OCI-M2 (cell line): ENCODE measurements around the gene ZNF136.

ENCODE experiments used
- DNase-seq: peaks from one replicate; lab custom pipeline; 2025; ENCODE audit not compliant: unreplicated experiment; lab: John Stamatoyannopoulos, UW

ZNF136 gene

DNA sequence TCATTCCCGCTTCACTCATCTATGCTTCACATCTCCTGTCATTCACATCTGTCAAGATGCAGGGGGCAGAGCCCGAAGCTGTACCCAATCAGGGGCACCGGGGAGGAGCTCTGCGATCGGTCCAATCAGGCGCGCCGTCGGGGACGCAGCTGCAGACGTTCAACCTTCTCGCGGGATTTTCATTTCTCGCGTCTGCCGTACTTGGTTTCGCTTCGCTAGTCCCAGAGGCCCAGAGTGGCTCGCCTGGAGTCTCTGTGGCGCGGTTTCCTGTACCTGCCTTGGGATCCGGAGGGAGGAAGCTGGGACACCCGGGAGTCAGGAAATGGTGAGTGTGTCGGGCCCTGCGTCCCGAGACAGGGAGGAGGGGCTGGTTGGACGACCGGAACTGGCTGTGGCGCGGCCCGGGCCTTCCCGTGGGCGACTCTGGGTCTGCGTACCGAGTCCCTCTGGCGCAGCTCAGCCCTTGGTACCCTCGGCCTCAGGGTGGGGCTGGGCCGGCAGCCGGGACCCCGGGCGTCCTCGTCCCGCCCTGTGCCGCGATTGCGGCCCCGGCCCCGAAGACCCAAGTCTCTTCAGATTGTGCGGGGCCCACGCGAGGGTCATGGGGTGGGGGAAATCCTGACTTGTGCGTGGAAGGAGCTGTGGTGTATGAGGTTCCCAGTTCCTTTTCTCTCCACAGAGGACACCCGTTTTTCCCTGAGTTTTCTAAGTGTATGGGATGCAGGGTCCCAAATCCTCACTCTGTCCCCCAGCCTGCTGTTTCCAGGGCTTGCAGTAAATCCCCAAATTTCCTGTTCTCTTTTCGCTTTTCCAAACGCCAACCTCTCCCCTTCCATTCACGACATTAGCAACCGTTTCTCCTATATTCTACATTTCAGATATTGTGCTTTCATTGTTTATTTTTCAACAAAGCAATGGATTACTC lies at the start of gene ZNF136:
TSS of gene ZNF136 (plus strand) at position 215 of the 925 bp plus-strand sequence. CDS start at position 323, 108 bp downstream.
- peak; percentile 99 for DNase-seq

DNA sequence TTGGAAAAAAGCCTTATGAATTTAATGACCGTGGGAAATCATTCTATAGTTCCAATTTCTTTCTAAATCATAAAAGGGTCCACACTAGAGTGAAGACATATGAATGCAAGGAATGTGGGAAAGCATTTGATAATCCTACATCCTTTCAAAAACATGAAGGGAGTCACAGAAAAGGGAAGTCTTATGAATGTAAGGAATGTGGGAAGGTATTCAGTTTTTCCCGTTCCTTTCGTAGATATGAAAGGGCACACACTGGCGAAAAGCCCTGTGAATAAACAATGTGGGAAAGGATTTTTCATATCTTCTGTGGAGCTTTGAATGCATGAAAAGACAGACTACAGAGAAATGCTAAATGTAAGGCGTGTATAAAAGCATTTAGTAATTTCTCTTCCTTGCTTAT lies 49.8 kb upstream of the ZNF136 start:
- no peak for DNase-seq

DNA sequence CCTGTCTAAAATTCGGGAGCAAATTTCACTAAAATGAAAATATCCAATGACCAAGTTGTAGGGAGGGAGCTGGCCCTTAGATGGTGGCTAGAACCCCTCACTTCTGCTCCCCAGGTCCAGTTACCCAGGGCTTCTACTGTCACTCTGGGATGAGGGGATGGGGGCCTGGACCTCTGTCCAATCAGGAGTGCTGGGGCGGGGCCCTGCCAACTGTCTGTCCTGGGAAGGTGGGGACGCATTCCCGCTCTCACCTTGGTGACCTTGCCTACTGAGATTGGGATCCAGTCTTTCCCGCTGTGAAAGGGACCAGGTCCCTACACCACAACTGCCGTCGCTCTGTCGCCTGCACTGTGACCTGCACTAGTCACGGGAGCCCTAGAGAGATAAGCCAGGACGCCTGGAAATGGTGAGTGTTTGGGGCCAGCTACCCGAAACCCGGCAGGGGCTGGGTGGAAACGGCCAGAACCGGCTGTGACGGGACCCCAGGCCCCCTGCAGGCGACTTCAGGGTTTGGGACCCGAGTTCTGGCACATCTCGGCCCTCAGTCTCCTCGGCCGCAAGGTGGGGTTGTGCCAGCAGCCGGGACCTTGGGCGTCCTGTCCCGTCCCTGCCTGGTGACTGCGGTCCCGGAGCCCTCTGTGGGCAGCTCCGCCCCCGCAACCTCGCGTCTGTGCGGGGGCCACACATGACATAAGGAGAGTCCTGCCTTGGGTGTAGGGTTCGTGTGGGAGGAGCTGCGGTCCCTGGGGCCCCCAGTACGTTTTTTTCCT lies 45.5 kb upstream of the ZNF136 start:
- DNase-seq = no peak

DNA sequence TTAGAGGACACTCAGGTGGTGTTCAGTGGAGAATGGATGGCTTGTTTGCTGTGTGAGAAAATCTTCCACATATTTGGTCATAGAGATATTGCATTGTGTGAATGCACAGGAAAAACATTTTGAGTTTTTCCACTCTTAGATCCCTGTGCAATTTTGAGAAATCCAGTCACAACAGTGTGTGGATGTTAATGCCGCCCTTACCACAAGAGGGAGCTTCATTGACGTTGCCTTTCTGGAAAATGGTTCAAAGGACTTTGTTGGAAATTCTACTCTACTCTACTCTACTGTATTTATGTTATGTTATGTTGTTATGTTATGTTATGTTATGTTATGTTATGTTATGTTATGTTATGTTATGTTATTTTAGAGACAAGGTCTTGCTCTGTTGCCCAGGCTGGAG lies 36.2 kb upstream of the ZNF136 start:
- no peak for DNase-seq

DNA sequence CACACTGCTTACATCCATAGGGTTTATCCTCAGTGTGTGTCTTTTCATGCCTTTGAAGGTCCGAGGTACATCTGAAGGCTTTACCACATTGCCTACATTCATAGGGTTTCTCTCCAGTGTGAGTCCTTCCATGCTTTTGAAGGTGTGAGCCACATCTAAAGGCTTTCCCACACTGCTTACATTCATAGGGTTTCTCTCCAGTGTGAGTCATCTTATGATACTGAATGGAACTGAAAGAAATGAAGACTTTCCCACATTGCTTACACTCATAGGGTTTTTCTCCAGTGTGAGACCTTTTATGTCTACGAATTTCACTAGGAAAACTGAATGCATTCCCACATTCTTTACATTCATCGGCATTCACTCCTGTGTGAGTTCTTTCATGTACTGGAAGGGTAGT lies 29.8 kb upstream of the ZNF136 start:
- DNase-seq = no peak

DNA sequence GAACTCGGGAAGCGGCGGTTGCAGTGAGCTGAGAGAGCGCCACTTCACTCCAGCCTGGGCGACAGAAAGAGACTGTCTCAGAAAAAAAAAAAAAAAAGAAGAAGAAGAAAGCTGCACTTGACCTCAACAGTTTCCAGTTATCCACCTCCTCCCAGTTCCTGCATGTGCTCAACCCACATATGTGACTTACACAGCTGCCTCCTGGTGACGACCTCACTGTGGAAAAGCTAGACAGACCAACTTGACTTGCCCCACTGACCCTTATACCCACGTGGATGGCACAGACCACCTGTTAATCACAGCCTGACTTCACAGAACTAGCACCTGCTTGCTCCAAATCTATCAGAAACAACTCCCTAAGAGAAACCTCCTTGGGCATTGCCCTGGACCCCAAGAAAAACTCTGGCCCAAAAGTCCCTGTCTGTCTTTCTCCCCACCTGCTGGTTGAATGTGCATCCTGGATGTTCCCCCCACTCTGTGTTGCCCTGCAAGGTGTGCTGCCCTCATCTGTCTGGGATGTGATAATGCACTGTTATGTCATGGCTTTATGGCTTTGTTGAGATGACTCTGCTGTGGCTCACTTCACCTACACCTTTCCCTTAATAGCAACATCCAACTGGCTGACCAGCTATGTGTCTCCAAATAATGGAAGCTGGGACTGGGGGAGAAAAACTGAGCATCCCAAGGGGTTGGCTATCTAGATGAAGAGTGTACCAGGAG lies 25.5 kb upstream of the ZNF136 start:
- no peak for DNase-seq

DNA sequence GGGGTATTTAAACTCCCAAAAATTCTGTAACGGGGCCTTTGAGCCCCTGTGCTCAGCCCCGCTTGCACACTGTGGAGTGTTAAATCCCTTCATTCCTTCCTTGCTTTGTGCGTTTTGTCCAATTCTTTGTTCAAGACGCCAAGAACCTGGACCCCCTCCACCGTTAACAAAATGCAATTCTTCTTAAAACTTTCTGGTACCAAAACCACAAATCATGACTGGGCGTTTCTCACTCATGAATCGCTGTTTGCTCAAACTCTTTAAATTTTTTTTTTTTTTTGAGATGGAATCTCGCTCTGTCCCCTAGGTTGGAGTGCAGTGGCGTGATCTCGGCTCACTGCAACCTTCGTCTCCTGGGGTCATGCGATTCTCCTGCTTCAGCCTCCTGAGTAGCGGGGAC lies 23.6 kb upstream of the ZNF136 start:
- DNase-seq = no peak

DNA sequence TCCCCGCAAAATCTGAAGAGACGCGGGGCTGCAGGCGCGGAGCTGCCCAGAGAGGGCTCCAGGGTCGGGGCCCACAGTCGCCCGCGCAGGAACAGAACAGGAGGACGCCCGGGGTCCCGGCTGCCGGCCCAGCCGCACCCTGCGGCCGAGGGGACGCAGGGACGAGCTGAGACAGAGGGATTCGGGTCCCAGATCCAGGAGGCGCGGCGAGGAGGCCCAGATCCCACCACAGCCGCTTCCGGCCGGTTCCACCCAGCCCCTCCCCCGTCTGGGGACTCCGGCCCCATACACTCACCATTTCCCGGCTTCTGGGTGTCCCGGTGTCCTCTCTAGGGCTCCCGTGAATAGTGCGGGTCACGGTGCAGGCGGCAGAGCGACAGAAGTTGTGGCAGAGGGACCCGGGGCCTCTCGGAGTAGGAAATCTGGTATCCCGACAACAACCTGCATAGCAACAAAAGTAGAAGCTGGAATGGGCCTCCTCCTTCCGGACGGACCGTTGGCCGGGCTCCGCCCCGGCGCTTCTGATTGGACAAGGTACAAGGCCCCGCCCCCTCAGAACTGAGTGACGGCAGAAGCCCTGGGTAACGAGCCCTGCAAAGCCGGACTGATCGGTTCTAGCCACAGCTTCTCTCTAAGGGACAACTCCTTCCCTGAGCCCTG lies 22.9 kb upstream of the ZNF136 start, which contains the start of gene ZNF20:
TSS of gene ZNF20 (minus strand) at position 466 of the 660 bp plus-strand sequence. CDS start at position 298, 168 bp downstream.
- peak; percentile 88 for DNase-seq

DNA sequence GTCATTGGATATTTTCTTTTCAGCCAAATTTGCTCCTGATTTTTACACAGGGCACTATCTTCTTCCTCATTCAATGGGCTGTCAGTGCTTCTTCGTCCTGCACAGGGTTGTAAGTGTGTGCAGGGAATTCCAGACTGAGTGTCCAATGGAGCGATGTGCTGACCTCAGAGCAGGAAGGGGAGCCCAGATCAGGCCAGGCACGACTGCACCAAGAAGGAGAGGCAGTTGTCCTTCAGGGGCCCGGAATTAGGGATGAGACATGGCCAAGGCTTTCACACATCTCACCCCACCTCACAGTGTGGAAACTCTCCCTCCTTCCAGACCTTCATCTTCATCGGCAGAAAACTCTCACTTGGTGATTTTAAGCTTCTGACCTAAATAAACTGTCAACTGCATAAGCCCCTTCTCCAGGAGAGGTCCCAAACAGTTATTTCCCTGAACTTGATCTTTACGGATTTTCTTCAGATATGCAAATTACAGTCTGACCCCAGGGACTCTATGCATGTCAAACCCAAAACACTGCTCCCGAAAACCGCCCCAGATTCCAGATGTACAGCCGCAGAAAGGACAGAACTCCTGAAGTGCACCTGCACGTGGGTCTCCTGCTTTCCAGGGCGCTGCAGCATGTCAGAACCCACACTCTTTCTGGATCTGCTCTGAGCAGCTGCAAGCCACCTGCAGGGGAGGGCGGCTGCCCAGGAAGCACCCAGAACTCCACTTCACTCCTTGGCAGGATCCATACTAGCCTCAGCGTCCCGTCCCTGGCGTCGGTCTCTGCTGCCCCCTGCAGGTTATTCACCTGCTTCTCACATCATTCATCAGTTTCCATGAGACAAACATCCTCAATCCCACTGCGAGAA lies 22.1 kb upstream of the ZNF136 start:
- peak; percentile 78 for DNase-seq

DNA sequence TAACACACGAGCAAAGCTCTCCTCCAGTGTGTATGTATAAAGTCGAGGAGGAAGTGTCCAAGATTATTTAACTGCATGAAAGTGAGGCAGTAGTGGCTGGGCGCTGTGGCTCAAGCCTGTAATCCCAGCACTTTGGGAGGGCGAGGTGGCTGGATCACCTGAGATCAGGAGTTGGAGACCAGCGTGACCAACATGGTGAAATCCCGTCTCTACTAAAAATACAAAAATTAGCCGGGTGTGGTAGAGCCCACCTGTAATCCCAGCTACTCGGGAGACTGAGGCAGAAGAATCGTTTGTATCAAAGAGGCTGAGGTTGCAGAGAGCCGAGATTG lies 21.5 kb upstream of the ZNF136 start:
- no peak for DNase-seq

DNA sequence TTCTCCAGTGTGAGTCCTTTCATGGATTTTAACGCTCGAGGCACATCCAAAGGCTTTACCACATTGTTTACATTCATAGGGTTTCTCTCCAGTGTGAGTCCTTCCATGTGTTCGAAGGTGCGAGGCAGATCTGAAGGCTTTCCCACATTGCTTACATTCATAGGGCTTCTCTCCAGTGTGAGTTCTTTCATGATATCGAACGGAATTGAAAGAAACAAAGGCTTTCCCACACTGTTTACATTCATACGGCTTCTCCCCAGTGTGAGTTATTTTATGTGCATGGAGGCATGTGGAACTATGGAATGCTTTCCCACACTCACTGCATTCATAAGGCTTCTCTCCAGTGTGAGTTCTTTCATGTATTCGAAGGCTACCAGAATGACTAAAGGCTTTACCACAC lies 17.5 kb upstream of the ZNF136 start:
- no peak for DNase-seq

DNA sequence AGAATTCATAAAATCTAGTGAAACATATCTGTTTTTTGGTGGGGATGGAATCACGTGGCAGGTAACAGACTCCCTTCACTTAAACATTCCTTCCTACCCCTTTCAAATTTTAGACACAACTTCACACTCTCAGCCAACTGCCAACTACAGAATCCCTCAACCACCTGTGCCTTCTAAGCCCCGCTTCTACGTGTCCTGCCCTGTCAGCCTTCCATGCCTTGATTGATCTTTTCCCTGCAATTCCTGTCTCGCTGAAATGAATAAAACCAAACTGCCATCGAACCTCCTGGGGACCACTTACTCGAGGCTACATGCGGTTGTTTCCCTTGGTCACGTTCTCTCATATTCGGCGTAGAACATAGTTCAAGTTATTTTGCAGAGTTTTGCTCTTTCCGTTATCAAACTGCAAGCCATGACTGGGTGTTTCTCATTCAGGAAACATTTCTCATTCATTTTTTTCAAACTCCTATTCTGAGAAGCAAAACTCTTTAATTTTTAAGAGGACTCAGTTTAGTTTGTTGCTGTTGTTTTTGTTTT lies 7.5 kb upstream of the ZNF136 start:
- no peak for DNase-seq

DNA sequence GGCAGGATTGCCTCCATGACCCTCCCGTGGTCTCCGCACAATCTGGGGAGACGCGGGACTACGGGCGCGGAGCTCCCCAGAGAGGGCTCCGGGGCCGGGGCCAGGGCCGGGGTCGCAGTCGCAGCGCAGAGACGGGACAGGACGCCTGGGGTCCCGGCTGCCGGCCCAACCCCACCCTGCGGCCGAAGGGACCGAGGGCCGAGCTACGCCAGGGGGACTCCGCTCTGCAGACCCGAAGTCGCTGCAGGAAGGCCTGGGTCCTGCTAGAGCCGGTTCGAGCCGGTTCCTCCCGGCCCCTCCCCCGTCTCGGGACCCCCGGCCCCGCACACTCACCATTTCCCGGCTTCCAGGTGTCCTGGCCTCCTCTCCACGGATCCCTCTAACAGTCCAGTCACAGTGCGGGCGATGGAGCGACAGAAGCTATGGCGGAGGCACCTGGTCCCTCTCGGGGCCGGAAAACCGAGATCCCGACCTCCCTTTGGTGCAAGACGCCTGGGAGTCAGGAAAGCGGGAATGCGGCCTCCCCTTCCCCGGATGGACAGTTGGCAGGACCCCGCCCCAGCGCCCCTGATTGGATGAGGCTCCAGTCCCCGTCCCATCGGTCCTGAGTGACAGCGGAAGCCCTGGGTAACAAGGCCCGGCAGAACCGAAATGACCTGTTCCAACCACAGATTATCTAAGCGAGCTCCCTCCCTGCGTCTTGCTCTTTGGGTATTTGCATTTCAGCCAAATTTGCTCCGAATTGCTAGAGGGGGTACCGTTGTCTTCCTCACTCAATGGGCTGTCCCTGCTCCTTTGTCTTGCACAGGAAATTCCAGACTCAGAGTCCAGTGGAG lies 6.5 kb upstream of the ZNF136 start, which contains the start of gene ZNF625:
TSS of gene ZNF625 (minus strand) at position 512 of the 836 bp plus-strand sequence. CDS start at position 336, 176 bp downstream.
- DNase-seq = peak; percentile 99

DNA sequence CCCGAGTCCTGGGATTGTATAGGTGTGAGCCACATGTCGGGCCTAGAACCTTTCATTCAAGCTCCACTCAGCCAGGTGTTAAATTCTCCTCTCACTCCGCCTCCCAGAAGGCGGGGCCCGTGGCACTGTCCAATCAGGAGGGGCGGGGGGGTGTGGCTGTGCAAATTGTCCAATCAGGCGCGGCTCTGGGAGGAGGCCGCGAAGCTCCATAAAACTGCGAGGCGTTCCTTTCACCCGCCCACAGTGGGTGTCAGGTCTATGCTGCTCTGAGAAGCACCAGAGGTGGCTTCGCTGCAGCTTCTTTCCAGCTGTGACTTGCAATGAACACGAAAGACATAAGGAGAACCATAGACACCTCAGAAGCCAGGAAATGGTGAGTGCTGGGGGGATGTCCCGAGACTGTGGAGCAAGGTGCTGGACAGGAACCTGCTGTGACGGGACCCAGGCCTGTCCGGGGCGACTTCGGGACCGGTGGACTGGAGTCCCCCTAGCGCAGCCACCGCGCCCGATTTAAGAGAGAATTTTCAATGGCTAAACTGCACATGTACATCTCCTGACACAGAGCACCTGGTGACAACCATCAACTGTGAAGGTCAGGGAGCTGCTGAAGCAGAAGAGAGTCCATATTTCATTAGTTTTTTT lies 3.0 kb upstream of the ZNF136 start:
- DNase-seq = no peak

DNA sequence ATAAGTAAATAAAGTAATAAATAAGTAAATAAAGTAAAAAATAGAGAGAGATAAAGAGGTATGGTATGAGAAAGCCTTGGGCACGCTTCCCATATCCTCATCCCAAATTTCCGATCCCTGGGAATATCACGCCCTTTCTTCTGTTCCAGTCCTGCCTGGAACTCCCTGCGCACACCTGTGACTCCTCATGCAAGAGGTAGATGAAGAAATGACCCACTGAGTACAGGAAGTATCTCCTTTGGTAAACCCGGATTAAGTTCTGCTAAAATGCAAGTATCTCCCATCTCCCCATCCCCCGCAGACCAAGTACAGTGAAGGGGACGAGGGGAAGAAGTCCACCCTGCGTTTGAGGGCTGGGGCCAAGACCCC lies 399 bp upstream of the ZNF136 start:
- no peak for DNase-seq

DNA sequence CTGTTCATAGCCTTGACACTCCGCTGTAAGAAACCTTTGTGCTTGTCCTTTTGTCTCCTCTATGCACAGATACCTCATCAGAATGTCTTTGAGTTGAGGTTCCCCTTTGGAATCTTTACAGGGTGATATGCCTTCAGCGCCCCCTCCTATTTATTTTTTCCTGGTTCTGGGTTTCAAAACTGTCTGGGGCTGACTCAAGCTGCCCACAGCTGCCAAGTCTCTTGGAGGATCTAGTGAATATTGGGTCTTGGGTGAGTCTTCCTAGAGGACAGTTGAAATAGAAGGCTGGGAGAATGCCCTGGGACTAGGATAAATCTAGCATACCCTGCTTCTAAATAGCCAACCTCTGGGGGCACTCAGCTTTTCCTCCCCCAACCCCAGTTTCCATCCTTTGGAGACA lies 930 bp downstream of the ZNF136 start:
- no peak for DNase-seq

DNA sequence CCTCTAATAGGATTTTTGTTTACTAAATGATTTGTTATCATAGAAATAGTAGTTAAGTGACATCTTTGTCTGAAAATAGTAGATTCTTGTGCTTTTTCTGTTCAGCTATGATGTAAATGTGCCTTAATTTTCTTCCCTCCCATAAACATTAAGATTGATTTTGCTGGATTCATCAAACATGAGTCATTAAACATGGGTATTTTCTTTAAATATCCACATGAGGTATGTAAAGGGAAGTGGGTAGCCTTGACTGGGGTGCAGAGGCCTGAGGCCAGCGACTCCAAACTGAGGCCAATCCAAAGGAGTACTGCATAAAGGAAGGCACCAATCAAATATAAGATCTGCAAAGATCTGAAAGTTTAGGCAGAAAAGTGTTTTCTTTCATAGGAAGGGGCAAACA lies 3.7 kb downstream of the ZNF136 start:
- no peak for DNase-seq

DNA sequence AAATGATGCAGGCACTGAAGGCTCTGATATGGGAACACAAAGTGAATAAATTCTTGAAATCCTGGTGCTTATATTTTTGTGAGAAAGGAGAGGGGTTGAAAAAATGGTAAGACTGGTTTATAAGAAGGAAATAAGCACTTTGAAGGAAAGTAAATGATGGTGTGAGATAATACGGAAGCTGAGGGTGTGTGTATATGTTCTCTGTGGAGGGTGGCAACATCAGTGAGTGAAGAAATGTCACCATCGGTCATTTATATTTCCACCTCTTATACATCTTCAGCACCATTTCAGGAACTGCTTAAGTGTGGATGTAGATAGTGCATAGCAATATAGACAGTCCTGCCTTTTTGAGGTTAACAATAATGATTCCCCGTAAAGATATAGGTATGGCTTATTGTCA lies 17.5 kb downstream of the ZNF136 start:
- DNase-seq = no peak
